Measurements from ENCODE around the gene DDR2.

GRCh38 chr1:162617513-162617912, 14.8 kb upstream of the DDR2 start:
- TF ChIP-seq FOXK2 (IDR thresholded peaks at IDR 0.05) (no peak), TARDBP (IDR thresholded peaks at IDR 0.05) (no peak), BHLHE40 (IDR thresholded peaks at IDR 0.05; ENCODE audit: borderline replicate concordance) (no peak), HDGF (IDR thresholded peaks at IDR 0.05; ENCODE audit: borderline replicate concordance) (no peak), ARNT (IDR thresholded peaks at IDR 0.05) (no peak)

All from HEK293T (cell line).